GM12891 (cell line): ENCODE data around the gene BTBD9.

ENCODE experiments used
- PAX5 ChIP-seq: IDR thresholded peaks from 2 replicates; pipeline ENCODE4 v1.6.1; 2011; ENCODE audit warnings: low read length, moderate library complexity, mild to moderate bottlenecking; ENCODE audit not compliant: insufficient read depth, severe bottlenecking
- POLR2A ChIP-seq: IDR thresholded peaks from 2 replicates; pipeline ENCODE4 v1.6.1; 2011; ENCODE audit warnings: low read depth, low read length, control low read depth
- POLR2AphosphoS5 ChIP-seq: IDR thresholded peaks from 2 replicates; pipeline ENCODE4 v1.6.1; 2011; ENCODE audit warnings: low read depth, low read length, control low read depth
- POU2F2 ChIP-seq: IDR thresholded peaks from 2 replicates; pipeline ENCODE4 v1.6.1; 2011; ENCODE audit warnings: low read depth, mild to moderate bottlenecking, control low read depth, low read length, moderate library complexity

GRCh38 chr6:38171997-38172738 is 467.6 kb downstream of the BTBD9 start:
- TF ChIP-seq POLR2A (no peak), POLR2AphosphoS5 (no peak), PAX5 (no peak), POU2F2 (no peak)
